Testis (tissue), 3 donors: Measurements from ENCODE around the gene MORC2. TPM values are rescaled to one million over a fixed set of nuclear protein-coding genes. Genes with fewer than 3 reads are reported as not detected.

Experiments
- DNase-seq: peaks from one replicate; pipeline ENCODE4 v3.0.0-alpha.2; 2019
- H3K27ac ChIP-seq, 2 donors: fragments of 200-600 bp; sonication (generic); one replicate each; pipeline ENCODE4 v1.5.1; 2019
- H3K27me3 ChIP-seq: fragments of 200-600 bp; sonication (generic); one replicate; pipeline ENCODE4 v1.5.1; 2019
- H3K36me3 ChIP-seq: fragments of 200-600 bp; sonication (generic); one replicate; pipeline ENCODE4 v1.5.1; 2017; ENCODE audit warnings: low read depth; ENCODE audit errors: missing control alignments
- H3K4me1 ChIP-seq: fragments of 200-600 bp; sonication (generic); one replicate; pipeline ENCODE4 v1.5.1; 2019
- H3K4me3 ChIP-seq, 2 donors: fragments of 200-600 bp; sonication (generic); one replicate each; pipeline ENCODE4 v1.5.1; 2017 to 2019
- H3K9me3 ChIP-seq: fragments of 200-600 bp; sonication (generic); one replicate; pipeline ENCODE4 v1.5.1; 2017
- CTCF ChIP-seq, 3 experiments: fragments of 450-650 bp in 2 of 3; fragments of 200-600 bp in 1 of 3; sonication (generic) in 1 of 3; IDR thresholded peaks; one replicate each; pipeline ENCODE4 v1.5.1; 2016 to 2019; ENCODE audit warnings: antibody characterized with exemption in 3 of 3, mild to moderate bottlenecking in 2 of 3, moderate library complexity in 1 of 3
- POLR2A ChIP-seq: fragments of 450-650 bp; IDR thresholded peaks from one replicate; pipeline ENCODE4 v1.6.1; 2017; ENCODE audit warnings: antibody characterized with exemption, mild to moderate bottlenecking, moderate library complexity
- WGBS, 2 donors: methylation state at CpG; one replicate each; pipeline ENCODE4 v1.1.5; 2018; 5-methylcytosine and 5-hydroxymethylcytosine counted together
- intact Hi-C: fragments of 100-400 bp; cut with DNase I; formaldehyde crosslinking; loops from one replicate; pipeline ENCODE4 v1.15.1; 2023; ENCODE audit warnings: low total_unique reads
- polyA plus RNA-seq: library from polyadenylated mRNA; stranded (reverse); fragments of 350-450 nt; fragmentation: Illumina TruSeq; extraction: RNeasy Lipid Tissue Mini Kit (QIAGEN cat#74804); gene quantifications from one replicate; pipeline ENCODE4 v1.2.3, GENCODE V29; 2014; ENCODE audit warnings: low read depth, low replicate concordance; ENCODE audit not compliant: insufficient read depth
- total RNA-seq, 2 donors: library from RNA; depleted of rRNA; stranded (reverse); fragments of >200 nt; gene quantifications; one replicate each; pipeline ENCODE4 v1.2.3, GENCODE V29; 2016

Gene MORC2
- total and polyA plus RNA-seq, 3 donors from 2014 or later, result 64.8 to 81.0 (median 65.5) TPM

DNA sequence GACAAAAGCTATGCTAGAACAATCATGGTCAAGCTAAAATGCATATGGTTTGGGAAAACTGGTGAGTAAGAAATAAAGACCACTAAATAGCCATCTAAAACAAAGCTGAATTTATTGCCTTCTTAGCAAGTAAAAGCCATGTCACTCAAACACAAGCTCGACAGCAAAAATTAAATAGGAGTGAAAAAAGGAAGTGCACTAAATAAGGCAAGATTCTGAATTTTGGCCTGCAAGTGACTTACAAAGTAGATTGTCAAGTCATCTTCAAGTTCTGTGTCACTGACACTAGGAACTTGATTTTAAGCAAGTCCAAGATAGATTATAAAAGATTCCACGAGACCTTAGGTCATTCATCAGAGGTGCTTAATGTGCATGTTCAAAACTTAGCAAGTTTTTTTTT is 27.9 kb upstream of the MORC2 start:
- Histone ChIP-seq H3K9me3 (no peaks in the 10 kb centered on the region), H3K4me3 (no peak overlapping the region), H3K27me3 (no peaks in the 10 kb centered on the region), H3K27ac (no peak overlapping the region), H3K4me1 (peaks cover 6% of the 10 kb centered on the region), H3K36me3 (no peaks in the 10 kb centered on the region)
- 85% methylated on average over 2 of the region's 2 CpGs for WGBS, 2 donors
- TF ChIP-seq POLR2A (no peak), CTCF (IDR thresholded peaks at IDR 0.05) (no peak)
- intact Hi-C loops, result no loop called here
- DNase-seq, result no peak

GRCh38 chr22:30994960-30995359 is 26.4 kb upstream of the MORC2 start:
- intact Hi-C loops, result no loop called here
- no peaks in the 10 kb centered on the region for H3K36me3 ChIP-seq
- no peak overlapping the region for H3K4me3 ChIP-seq
- no peaks in the 10 kb centered on the region for H3K9me3 ChIP-seq
- 93 to 94% methylated on average over 1 of the region's 1 CpG for WGBS, 2 donors
- DNase-seq, result no peak
- TF ChIP-seq CTCF (IDR thresholded peaks at IDR 0.05), result no peak
- H3K27me3 ChIP-seq, result no peaks in the 10 kb centered on the region
- peaks cover 6% of the 10 kb centered on the region for H3K4me1 ChIP-seq
- H3K27ac ChIP-seq, result no peak overlapping the region

DNA sequence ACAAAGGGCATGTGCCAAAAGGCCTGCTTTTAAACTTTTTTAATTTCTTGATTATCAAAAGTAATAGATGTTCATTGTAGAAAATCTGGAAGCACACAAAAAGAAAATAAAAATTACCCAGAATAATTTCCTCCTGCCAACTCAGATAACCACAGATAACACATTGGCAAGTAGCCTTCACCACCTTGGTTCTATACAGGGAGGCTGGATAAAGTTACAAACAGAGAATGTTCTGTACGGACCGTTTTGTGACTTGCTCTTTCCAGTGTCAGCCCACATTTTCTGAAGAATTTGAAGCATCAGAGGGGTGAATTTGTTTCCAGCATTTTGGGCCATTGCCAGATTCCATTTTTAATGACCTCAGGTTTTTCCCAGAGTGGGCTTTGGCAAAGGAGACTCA is 24.0 kb upstream of the MORC2 start:
- Histone ChIP-seq H3K4me1 (peaks cover 6% of the 10 kb centered on the region), H3K27me3 (no peaks in the 10 kb centered on the region), H3K9me3 (no peaks in the 10 kb centered on the region), H3K36me3 (no peaks in the 10 kb centered on the region), H3K27ac (peak overlapping the region; percentile 14 to 71), H3K4me3 (no peak overlapping the region)
- 29 to 46% methylated on average over 2 of the region's 2 CpGs for WGBS, 2 donors
- intact Hi-C loops, result no loop called here
- TF ChIP-seq POLR2A (no peak), CTCF (IDR thresholded peaks at IDR 0.05) (no peak)
- DNase-seq, result peak; percentile 43

GRCh38 chr22:30990690-30991089 is 22.1 kb upstream of the MORC2 start:
- WGBS, 2 donors, result 74 to 88% methylated on average over 1 of the region's 1 CpG
- Histone ChIP-seq H3K36me3 (no peaks in the 10 kb centered on the region), H3K9me3 (no peaks in the 10 kb centered on the region), H3K27me3 (no peaks in the 10 kb centered on the region), H3K4me1 (peaks cover 6% of the 10 kb centered on the region), H3K27ac (no peak overlapping the region), H3K4me3 (no peak overlapping the region)
- TF ChIP-seq CTCF (IDR thresholded peaks at IDR 0.05), result no peak
- no peak for TF ChIP-seq POLR2A
- DNase-seq, result no peak
- intact Hi-C loops, result no loop called here

- Histone ChIP-seq H3K27ac (no peak overlapping the region), H3K9me3 (no peaks in the 10 kb centered on the region), H3K36me3 (no peaks in the 10 kb centered on the region), H3K4me3 (no peak overlapping the region), H3K4me1 (peaks cover 6% of the 10 kb centered on the region), H3K27me3 (no peaks in the 10 kb centered on the region)
- intact Hi-C loops, result no loop called here
- TF ChIP-seq CTCF (IDR thresholded peaks at IDR 0.05) (no peak), POLR2A (no peak)
- no peak for DNase-seq
Measured at GRCh38 chr22:30989474-30989873, 20.9 kb upstream of the MORC2 start.
